Measurements from ENCODE around the gene EHD2. TPM values are rescaled to one million over a fixed set of nuclear protein-coding genes. Genes with fewer than 3 reads are reported as not detected.

EHD2 gene
- total and polyA plus RNA-seq, 2 of the 13 experiments (the other 11 are each of a cell fraction or from before 2014, with no cell fraction given), result 0.09 to 0.28 TPM

GRCh38 chr19:47676811-47677210, 36.4 kb upstream of the EHD2 start:
- H2AFZ ChIP-seq (ENCODE audit: low read length), result no peak overlapping the region
- POLR2A ChIA-PET, result no interaction called here
- no peak for FAIRE-seq
- intact Hi-C loops (cut with micrococcal nuclease; ENCODE audit: unreplicated experiment), result no loop called here
- peaks cover 0 to 15% of the 10 kb centered on the region in 2 experiments; a peak in 2 of 5 replicates for H3K36me3 ChIP-seq (replicated peaks in 1 of 2; ENCODE audit: control insufficient read depth in 1 of 2, insufficient read depth in 2 of 2, low read length in 2 of 2)
- TF ChIP-seq FLYWCH1 (CRISPR knock-in tag; IDR thresholded peaks at IDR 0.05), result no peak
- H3K4me3 ChIP-seq (replicated peaks in 1 of 3; ENCODE audit: insufficient read depth in 1 of 3, low read depth in 2 of 3, low read length in 3 of 3), result no peak overlapping the region
- H3K4me2 ChIP-seq (ENCODE audit: low read depth, low read length), result no peak overlapping the region
- H4K20me1 ChIP-seq (ENCODE audit: insufficient read depth, low read length), result no peaks in the 10 kb centered on the region
- BruUV-seq (replicated peaks), result no TSS peak
- H3K4me1 ChIP-seq (ENCODE audit: insufficient read depth, low read length), result no peaks in the 10 kb centered on the region
- no peak overlapping the region for H3K9ac ChIP-seq (ENCODE audit: insufficient read depth, low read depth, low read length)
- in situ Hi-C loops (cut with HindIII; ENCODE audit: extremely low pct_ligation_motif_present, low pct_unique_long_range_greater_than_20kb), result no loop called here
- 97% methylated on average over 5 of the region's 8 CpGs for WGBS (ENCODE audit: low lambda C conversion rate)
- H3K9me3 ChIP-seq (ENCODE audit: low read length), result no peaks in the 10 kb centered on the region
- CTCF ChIA-PET (ENCODE audit: low intra/inter-chr PET ratio, low total read pairs), result no interaction called here
- no peaks in the 10 kb centered on the region for H3K79me2 ChIP-seq (ENCODE audit: insufficient read depth, low read length)
- DNase-seq (ENCODE audit: low spot score), result no peak
- ATAC-seq, result no peak
- no peak overlapping the region for H3K27ac ChIP-seq (ENCODE audit: extremely low read length, insufficient read depth, low read length)
- no peaks in the 10 kb centered on the region for H3K27me3 ChIP-seq (ENCODE audit: control insufficient read depth in 1 of 2, insufficient read depth in 2 of 2, low read length in 2 of 2)

GRCh38 chr19:47679251-47679900, 33.8 kb upstream of the EHD2 start:
- H3K27me3 ChIP-seq (ENCODE audit: control insufficient read depth in 1 of 2, insufficient read depth in 2 of 2, low read length in 2 of 2), result no peaks in the 10 kb centered on the region
- H3K9me3 ChIP-seq (ENCODE audit: low read length), result no peaks in the 10 kb centered on the region
- no peak for ATAC-seq
- no peak for FAIRE-seq
- H3K79me2 ChIP-seq (ENCODE audit: insufficient read depth, low read length), result no peaks in the 10 kb centered on the region
- H3K27ac ChIP-seq (ENCODE audit: extremely low read length, insufficient read depth, low read length), result no peak overlapping the region
- CTCF ChIA-PET (ENCODE audit: low intra/inter-chr PET ratio, low total read pairs), result no interaction called here
- H3K4me3 ChIP-seq (replicated peaks in 1 of 3; ENCODE audit: insufficient read depth in 1 of 3, low read depth in 2 of 3, low read length in 3 of 3), result no peak overlapping the region
- WGBS (ENCODE audit: low lambda C conversion rate), result 75% methylated on average over 5 of the region's 30 CpGs
- H4K20me1 ChIP-seq (ENCODE audit: insufficient read depth, low read length), result no peaks in the 10 kb centered on the region
- no peak overlapping the region for H2AFZ ChIP-seq (ENCODE audit: low read length)
- no TSS peak for BruUV-seq (replicated peaks)
- in situ Hi-C loops (cut with HindIII; ENCODE audit: extremely low pct_ligation_motif_present, low pct_unique_long_range_greater_than_20kb), result no loop called here
- no peak overlapping the region for H3K4me2 ChIP-seq (ENCODE audit: low read depth, low read length)
- intact Hi-C loops (cut with micrococcal nuclease; ENCODE audit: unreplicated experiment), result no loop called here
- no peaks in the 10 kb centered on the region for H3K4me1 ChIP-seq (ENCODE audit: insufficient read depth, low read length)
- POLR2A ChIA-PET, result no interaction called here
- no peak for DNase-seq (ENCODE audit: low spot score)
- peaks cover 0 to 11% of the 10 kb centered on the region in 2 experiments; a peak in 2 of 5 replicates for H3K36me3 ChIP-seq (replicated peaks in 1 of 2; ENCODE audit: control insufficient read depth in 1 of 2, insufficient read depth in 2 of 2, low read length in 2 of 2)
- no peak overlapping the region for H3K9ac ChIP-seq (ENCODE audit: insufficient read depth, low read depth, low read length)
- TF ChIP-seq ZBTB10 (CRISPR knock-in tag; IDR thresholded peaks at IDR 0.05; ENCODE audit: borderline replicate concordance) (no peak), GTF3A (CRISPR knock-in tag; conservative IDR thresholded peaks at IDR 0.05) (no peak), ZUFSP (CRISPR knock-in tag; IDR thresholded peaks at IDR 0.05; ENCODE audit: borderline replicate concordance) (no peak), FOXM1 (CRISPR knock-in tag; IDR thresholded peaks at IDR 0.05) (no peak), NFATC3 (CRISPR knock-in tag; IDR thresholded peaks at IDR 0.05) (no peak), ARID3A (IDR thresholded peaks at IDR 0.05; ENCODE audit: low read depth, low read length) (no peak), HINFP (CRISPR knock-in tag; IDR thresholded peaks at IDR 0.05; ENCODE audit: low read depth) (no peak), ZNF7 (CRISPR knock-in tag; IDR thresholded peaks at IDR 0.05) (no peak), RORA (CRISPR knock-in tag; IDR thresholded peaks at IDR 0.05) (no peak)

Measured in HepG2 (cell line).